SK-N-SH (cell line): Measurements from ENCODE around the gene NRL. TPM values are rescaled to one million over a fixed set of nuclear protein-coding genes. Genes with fewer than 3 reads are reported as not detected.

Experiments
- CTCF ChIA-PET: fragments of 300-600, 350-600 bp; formaldehyde crosslinking; extraction: SDS; loops from one replicate; lab custom pipeline; 2021; lab: Yijun Ruan, JAX
- POLR2A ChIA-PET: fragments of 350-600 bp; sonication (Branson Sonifier 250); formaldehyde crosslinking; extraction: SDS; loops from one replicate; lab custom pipeline; 2020; ENCODE audit warnings: antibody characterized with exemption, inconsistent platforms; lab: Yijun Ruan, JAX
- DNase-seq: peaks from one replicate; pipeline ENCODE4 v3.0.0; 2012
- H2AFZ ChIP-seq: fragments of 200-600 bp; sonication (generic); 2 replicates; pipeline ENCODE4 v1.8.1; 2016; ENCODE audit warnings: antibody characterized with exemption, mild to moderate bottlenecking, low read depth
- H3F3A ChIP-seq: fragments of 200-600 bp; sonication (generic); replicated peaks from 2 replicates; pipeline ENCODE3; 2016; ENCODE audit warnings: antibody characterized with exemption, mild to moderate bottlenecking; ENCODE audit not compliant: insufficient read depth
- H3K27ac ChIP-seq, 2 experiments: fragments of 200-500 bp in 1 of 2; fragments of 200-600 bp in 1 of 2; sonication (Bioruptor generic) in 1 of 2; sonication (generic), shearing (Covaris generic) in 1 of 2; 2 replicates each; pipeline versions ENCODE4 v1.5.1 to v1.6.1; 2014 to 2016; ENCODE audit warnings: low read depth in 2 of 2, inconsistent platforms in 1 of 2, low read length in 1 of 2, mild to moderate bottlenecking in 1 of 2, mixed read lengths in 1 of 2
- H3K27me3 ChIP-seq: fragments of 200-600 bp; sonication (generic), shearing (Covaris generic); 2 replicates; pipeline ENCODE4 v1.6.1; 2016; ENCODE audit warnings: mixed run types; ENCODE audit not compliant: insufficient read depth
- H3K36me3 ChIP-seq, 2 experiments: fragments of 200-500 bp in 1 of 2; fragments of 200-600 bp in 1 of 2; sonication (Bioruptor generic) in 1 of 2; sonication (generic) in 1 of 2; replicated peaks in 1 of 2; 2 replicates each; pipeline versions ENCODE3 to v1.5.1; 2014 to 2016; ENCODE audit warnings: low read length in 1 of 2, mild to moderate bottlenecking in 1 of 2; ENCODE audit not compliant: insufficient read depth in 2 of 2, control insufficient read depth in 1 of 2
- H3K4me1 ChIP-seq, 2 experiments: fragments of 200-500 bp in 1 of 2; fragments of 200-600 bp in 1 of 2; sonication (Bioruptor generic) in 1 of 2; sonication (generic), shearing (Covaris generic) in 1 of 2; 2 replicates each; pipeline versions ENCODE4 v1.5.1 to v1.6.1; 2014 to 2016; ENCODE audit warnings: low read depth in 1 of 2, low read length in 1 of 2, mixed run types in 1 of 2; ENCODE audit not compliant: insufficient read depth in 2 of 2, control insufficient read depth in 1 of 2
- H3K4me2 ChIP-seq: fragments of 200-600 bp; sonication (generic), shearing (Covaris generic); 2 replicates; pipeline ENCODE4 v1.6.1; 2017; ENCODE audit warnings: mixed run types
- H3K4me3 ChIP-seq, 2 experiments: fragments of 200-500 bp in 1 of 2; fragments of 200-600 bp in 1 of 2; sonication (Bioruptor generic) in 1 of 2; sonication (generic), shearing (Covaris generic) in 1 of 2; 2 replicates each; pipeline versions ENCODE4 v1.5.1 to v1.8.1; 2014 to 2016; ENCODE audit warnings: low read depth in 2 of 2, inconsistent platforms in 1 of 2, low read length in 1 of 2, mild to moderate bottlenecking in 1 of 2, mixed read lengths in 1 of 2, moderate library complexity in 1 of 2
- H3K79me2 ChIP-seq: fragments of 200-600 bp; sonication (generic); 2 replicates; pipeline ENCODE4 v1.8.1; 2017; ENCODE audit warnings: mild to moderate bottlenecking; ENCODE audit not compliant: insufficient read depth
- H3K9ac ChIP-seq: fragments of 200-600 bp; sonication (generic); 2 replicates; pipeline ENCODE4 v1.6.1; 2017; ENCODE audit warnings: mixed run types
- H3K9me2 ChIP-seq: fragments of 200-600 bp; sonication (generic); 2 replicates; pipeline ENCODE4 v1.6.1; 2017; ENCODE audit warnings: mixed run types
- H3K9me3 ChIP-seq: fragments of 200-600 bp; sonication (generic); 2 replicates; pipeline ENCODE4 v1.6.1; 2017; ENCODE audit warnings: mixed run types, mild to moderate bottlenecking, moderate library complexity
- H4K20me1 ChIP-seq: fragments of 200-600 bp; sonication (generic); 2 replicates; pipeline ENCODE4 v1.6.1; 2017; ENCODE audit warnings: mild to moderate bottlenecking, mixed run types; ENCODE audit not compliant: insufficient read depth
- EZH2phosphoT487 ChIP-seq: fragments of 200-600 bp; sonication (generic); IDR thresholded peaks from 2 replicates; pipeline ENCODE4 v1.6.1; 2017; ENCODE audit warnings: low read depth, mixed run types, mild to moderate bottlenecking, antibody characterized with exemption, moderate library complexity, borderline replicate concordance
- FOSL2 ChIP-seq: IDR thresholded peaks from 2 replicates; pipeline ENCODE4 v1.4.0; 2012; ENCODE audit warnings: low read depth, mild to moderate bottlenecking, moderate library complexity, borderline replicate concordance
- FOXJ3 ChIP-seq: sonication (generic); formaldehyde crosslinking; IDR thresholded peaks from 2 replicates; pipeline ENCODE4 v1.5.1; 2020; ENCODE audit warnings: mild to moderate bottlenecking, missing genetic modification reagents
- MEF2A ChIP-seq: IDR thresholded peaks from 2 replicates; pipeline ENCODE4 v1.4.0; 2012; ENCODE audit warnings: low read depth, borderline replicate concordance
- POLR2AphosphoS5 ChIP-seq: IDR thresholded peaks from 2 replicates; pipeline ENCODE4 v1.6.1; 2012; ENCODE audit warnings: low read depth, low read length
- SIN3A ChIP-seq: IDR thresholded peaks from 2 replicates; pipeline ENCODE4 v1.6.1; 2012; ENCODE audit warnings: low read depth, mild to moderate bottlenecking, low read length, moderate library complexity, borderline replicate concordance
- TAF1 ChIP-seq: IDR thresholded peaks from 2 replicates; pipeline ENCODE4 v1.6.1; 2012; ENCODE audit warnings: low read depth, mild to moderate bottlenecking, low read length, moderate library complexity, borderline replicate concordance
- WGBS: methylation state at CpG from one replicate; pipeline ENCODE4 v1.1.6; 2017; ENCODE audit warnings: low lambda C conversion rate; 5-methylcytosine and 5-hydroxymethylcytosine counted together
- polyA plus RNA-seq, 3 experiments: library from polyadenylated mRNA; depleted of rRNA; stranded (reverse); fragments of >200 nt; gene quantifications; 2 replicates each; pipeline ENCODE4 v1.2.3, GENCODE V29; 2012
- TF ChIP-seq, protein P1 (sequence below): IDR thresholded peaks from 2 replicates; pipeline ENCODE4 v1.4.0; 2012; ENCODE audit warnings: low read depth, borderline replicate concordance
- TF ChIP-seq, protein P2 (sequence below): IDR thresholded peaks from 2 replicates; pipeline ENCODE4 v1.4.0; 2012; ENCODE audit warnings: low read depth, borderline replicate concordance
- TF ChIP-seq, protein P3 (sequence below): IDR thresholded peaks from 2 replicates; pipeline ENCODE4 v1.6.1; 2012; ENCODE audit warnings: mild to moderate bottlenecking, low read depth, low read length, moderate library complexity
- TF ChIP-seq, protein P4 (sequence below): fragments of 150-350 bp; IDR thresholded peaks from 2 replicates; pipeline ENCODE4 v1.6.1; 2017; ENCODE audit warnings: antibody characterized with exemption, low read length, low read depth, borderline replicate concordance

The NRL gene
- polyA plus RNA-seq, 1 of the 3 experiments (the other 2 are of a cell fraction): 0.76 TPM

DNA sequence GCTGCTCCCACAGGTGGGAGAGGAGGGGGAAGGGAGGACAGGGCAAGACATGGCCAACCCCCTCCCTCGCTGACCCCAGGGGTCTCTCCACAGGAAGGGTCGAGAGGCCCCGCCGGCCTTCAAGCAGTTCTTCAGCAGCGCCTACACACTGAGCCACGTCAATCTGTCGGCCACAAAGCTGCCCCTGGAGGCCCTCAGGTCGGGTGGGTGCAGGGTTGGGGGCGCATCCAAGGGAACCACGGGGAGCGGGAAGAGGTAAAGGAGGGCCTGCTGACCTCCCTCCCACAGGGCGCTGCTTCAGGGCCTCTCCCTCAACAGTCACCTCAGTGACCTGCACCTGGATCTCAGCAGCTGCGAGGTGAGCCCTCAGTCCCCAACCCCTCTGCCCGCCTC is 56.9 kb downstream of the NRL start:
- ChIA-PET CTCF (interaction anchor here (0.7 to 42.8 kb wide), 18 partner anchors 12 to 489 kb away, joined by 3 to 1159 read pairs (median 6); partner anchors contain the start of genes CPNE6, DCAF11, FITM1 and IRF9), POLR2A (interaction anchor here (0.6 to 2.4 kb wide), 7 partner anchors 23 to 57 kb away, joined by 3 to 44 read pairs (median 5); partner anchors contain the start of gene PCK2)
- DNase-seq: no peak
- no peaks in the 10 kb centered on the region for H4K20me1 ChIP-seq
- no peaks in the 10 kb centered on the region for H3K79me2 ChIP-seq
- H3K27me3 ChIP-seq: no peaks in the 10 kb centered on the region
- H2AFZ ChIP-seq: no peak overlapping the region
- no peak overlapping the region for H3K27ac ChIP-seq
- 48% methylated on average over 10 of the region's 14 CpGs for WGBS
- no peaks in the 10 kb centered on the region for H3K36me3 ChIP-seq
- no peak overlapping the region for H3K4me2 ChIP-seq
- peaks cover 0 to 7% of the 10 kb centered on the region in 2 experiments; a peak in 1 of 4 replicates for H3K4me1 ChIP-seq
- H3K9me3 ChIP-seq: no peaks in the 10 kb centered on the region
- no peak for TF ChIP-seq FOXJ3 (CRISPR knock-in tag)
- TF ChIP-seq EZH2phosphoT487: no peak
- TF ChIP-seq, protein P1, sequence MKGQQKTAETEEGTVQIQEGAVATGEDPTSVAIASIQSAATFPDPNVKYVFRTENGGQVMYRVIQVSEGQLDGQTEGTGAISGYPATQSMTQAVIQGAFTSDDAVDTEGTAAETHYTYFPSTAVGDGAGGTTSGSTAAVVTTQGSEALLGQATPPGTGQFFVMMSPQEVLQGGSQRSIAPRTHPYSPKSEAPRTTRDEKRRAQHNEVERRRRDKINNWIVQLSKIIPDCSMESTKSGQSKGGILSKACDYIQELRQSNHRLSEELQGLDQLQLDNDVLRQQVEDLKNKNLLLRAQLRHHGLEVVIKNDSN: no peak
- no peak for TF ChIP-seq POLR2AphosphoS5
- TF ChIP-seq, protein P2, sequence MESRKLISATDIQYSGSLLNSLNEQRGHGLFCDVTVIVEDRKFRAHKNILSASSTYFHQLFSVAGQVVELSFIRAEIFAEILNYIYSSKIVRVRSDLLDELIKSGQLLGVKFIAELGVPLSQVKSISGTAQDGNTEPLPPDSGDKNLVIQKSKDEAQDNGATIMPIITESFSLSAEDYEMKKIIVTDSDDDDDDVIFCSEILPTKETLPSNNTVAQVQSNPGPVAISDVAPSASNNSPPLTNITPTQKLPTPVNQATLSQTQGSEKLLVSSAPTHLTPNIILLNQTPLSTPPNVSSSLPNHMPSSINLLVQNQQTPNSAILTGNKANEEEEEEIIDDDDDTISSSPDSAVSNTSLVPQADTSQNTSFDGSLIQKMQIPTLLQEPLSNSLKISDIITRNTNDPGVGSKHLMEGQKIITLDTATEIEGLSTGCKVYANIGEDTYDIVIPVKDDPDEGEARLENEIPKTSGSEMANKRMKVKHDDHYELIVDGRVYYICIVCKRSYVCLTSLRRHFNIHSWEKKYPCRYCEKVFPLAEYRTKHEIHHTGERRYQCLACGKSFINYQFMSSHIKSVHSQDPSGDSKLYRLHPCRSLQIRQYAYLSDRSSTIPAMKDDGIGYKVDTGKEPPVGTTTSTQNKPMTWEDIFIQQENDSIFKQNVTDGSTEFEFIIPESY: no peak
- no peak for TF ChIP-seq SIN3A
- TF ChIP-seq, protein P3, sequence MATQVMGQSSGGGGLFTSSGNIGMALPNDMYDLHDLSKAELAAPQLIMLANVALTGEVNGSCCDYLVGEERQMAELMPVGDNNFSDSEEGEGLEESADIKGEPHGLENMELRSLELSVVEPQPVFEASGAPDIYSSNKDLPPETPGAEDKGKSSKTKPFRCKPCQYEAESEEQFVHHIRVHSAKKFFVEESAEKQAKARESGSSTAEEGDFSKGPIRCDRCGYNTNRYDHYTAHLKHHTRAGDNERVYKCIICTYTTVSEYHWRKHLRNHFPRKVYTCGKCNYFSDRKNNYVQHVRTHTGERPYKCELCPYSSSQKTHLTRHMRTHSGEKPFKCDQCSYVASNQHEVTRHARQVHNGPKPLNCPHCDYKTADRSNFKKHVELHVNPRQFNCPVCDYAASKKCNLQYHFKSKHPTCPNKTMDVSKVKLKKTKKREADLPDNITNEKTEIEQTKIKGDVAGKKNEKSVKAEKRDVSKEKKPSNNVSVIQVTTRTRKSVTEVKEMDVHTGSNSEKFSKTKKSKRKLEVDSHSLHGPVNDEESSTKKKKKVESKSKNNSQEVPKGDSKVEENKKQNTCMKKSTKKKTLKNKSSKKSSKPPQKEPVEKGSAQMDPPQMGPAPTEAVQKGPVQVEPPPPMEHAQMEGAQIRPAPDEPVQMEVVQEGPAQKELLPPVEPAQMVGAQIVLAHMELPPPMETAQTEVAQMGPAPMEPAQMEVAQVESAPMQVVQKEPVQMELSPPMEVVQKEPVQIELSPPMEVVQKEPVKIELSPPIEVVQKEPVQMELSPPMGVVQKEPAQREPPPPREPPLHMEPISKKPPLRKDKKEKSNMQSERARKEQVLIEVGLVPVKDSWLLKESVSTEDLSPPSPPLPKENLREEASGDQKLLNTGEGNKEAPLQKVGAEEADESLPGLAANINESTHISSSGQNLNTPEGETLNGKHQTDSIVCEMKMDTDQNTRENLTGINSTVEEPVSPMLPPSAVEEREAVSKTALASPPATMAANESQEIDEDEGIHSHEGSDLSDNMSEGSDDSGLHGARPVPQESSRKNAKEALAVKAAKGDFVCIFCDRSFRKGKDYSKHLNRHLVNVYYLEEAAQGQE: no peak
- TF ChIP-seq FOSL2: no peak
- TF ChIP-seq MEF2A: no peak
- TF ChIP-seq, protein P4, sequence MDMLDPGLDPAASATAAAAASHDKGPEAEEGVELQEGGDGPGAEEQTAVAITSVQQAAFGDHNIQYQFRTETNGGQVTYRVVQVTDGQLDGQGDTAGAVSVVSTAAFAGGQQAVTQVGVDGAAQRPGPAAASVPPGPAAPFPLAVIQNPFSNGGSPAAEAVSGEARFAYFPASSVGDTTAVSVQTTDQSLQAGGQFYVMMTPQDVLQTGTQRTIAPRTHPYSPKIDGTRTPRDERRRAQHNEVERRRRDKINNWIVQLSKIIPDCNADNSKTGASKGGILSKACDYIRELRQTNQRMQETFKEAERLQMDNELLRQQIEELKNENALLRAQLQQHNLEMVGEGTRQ: no peak
- TF ChIP-seq TAF1: no peak
- no peaks in the 10 kb centered on the region for H3K9me2 ChIP-seq
- no peak overlapping the region for H3K4me3 ChIP-seq
- H3K9ac ChIP-seq: no peak overlapping the region
- H3F3A ChIP-seq: no peaks in the 10 kb centered on the region
